GM18505 (cell line): ENCODE results near the gene ZW10.
"Not testable (repeated sequence)": the region's sequence is repeated elsewhere in the genome, so short reads cannot be mapped to it uniquely, and the experiment has no call there.

ENCODE experiments used
- ATAC-seq: cut with Tn5 transposase; IDR thresholded peaks from one replicate; pipeline ENCODE4 v1.9.1; 2021; ENCODE audit not compliant: unreplicated experiment
- POLR2A ChIP-seq: IDR thresholded peaks from 4 replicates; pipeline ENCODE4 v1.6.1; 2011; ENCODE audit warnings: borderline replicate concordance; ENCODE audit not compliant: insufficient read depth, insufficient read length; ENCODE audit errors: extremely low read depth

ZW10 gene

DNA sequence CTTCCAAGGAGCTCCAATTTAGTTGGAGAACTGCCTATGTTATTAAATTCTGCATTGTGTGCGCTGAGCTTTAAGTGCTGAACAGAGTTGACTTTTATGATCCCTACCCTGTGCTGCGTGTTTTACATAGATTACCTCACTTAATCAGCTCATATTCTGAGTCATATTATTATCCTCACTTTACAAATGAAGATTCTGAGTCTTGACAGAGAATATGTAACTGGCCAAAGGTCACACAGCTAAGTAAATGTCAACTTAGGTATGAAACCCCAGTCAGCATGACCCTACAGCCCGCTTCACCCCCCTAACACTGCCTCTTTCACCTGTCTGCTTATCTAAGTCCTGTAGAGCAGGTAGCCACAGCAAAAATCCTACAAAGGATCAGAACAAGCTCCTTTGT, 47.6 kb downstream of the ZW10 start:
- no peak for TF ChIP-seq POLR2A
- no peak for ATAC-seq

DNA sequence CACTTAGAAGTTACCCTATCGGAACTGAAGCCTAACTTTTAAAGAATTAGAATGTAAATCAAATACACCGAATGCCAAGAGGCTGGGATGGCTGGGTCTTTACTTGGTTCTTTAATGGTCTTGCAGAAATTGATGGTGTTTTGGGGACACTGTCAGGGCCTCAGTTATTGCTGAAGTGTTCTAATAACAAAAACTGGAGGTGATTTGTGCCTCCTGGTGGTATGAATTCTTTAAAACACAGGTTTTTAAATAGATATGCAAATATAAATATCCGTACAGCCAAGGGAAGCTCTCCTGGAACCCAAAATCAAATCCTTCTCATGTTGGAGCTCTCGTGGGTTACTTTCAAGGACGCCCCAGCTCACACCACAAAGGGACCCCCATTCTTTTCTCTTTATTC, 48.1 kb downstream of the ZW10 start:
- TF ChIP-seq POLR2A: no peak

DNA sequence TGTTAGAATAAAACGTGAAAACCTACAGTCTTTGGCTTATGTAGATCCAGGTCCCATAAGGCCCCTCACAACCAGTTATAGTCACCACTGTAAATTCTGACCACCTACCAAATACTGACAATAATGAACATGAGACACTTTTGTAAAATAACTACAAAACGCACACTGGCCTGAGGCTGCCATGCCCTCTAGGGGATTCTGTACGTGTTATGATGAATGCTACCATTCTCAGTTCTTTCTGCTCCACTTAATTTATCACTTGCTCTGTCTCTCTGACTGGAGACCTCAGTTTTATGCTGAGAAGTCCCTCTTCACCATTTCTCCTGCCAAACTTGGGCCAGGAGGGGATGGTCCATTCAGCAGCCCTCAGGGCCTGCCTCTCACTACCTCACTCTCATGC, 48.7 kb downstream of the ZW10 start:
- no peak for TF ChIP-seq POLR2A
- ATAC-seq: no peak

More for the DNA sequence above, 48.1 kb downstream of the ZW10 start:
- ATAC-seq: no peak

GRCh38 chr11:113723787-113724186, 49.7 kb downstream of the ZW10 start:
- ATAC-seq: no peak
- no peak for TF ChIP-seq POLR2A

DNA sequence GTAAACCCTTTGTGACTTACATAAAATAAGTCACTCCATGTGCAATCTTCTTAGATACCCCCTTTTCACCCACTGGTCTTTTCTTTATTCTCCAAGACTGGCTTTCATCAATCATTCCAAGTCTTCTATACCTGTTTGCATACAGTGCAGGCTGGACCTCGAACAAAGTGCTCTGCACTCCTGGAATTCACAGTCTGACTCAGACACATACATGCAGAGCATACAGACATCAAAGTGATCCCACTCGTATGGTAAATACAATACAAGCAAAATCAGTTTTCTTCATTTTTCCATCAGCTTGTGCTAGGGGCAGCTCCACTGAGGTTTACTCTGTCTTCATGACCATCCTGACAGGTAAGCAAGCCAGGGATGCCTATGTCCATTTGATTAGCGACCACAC, 50.6 kb downstream of the ZW10 start:
- TF ChIP-seq POLR2A: no peak
- ATAC-seq: no peak

DNA sequence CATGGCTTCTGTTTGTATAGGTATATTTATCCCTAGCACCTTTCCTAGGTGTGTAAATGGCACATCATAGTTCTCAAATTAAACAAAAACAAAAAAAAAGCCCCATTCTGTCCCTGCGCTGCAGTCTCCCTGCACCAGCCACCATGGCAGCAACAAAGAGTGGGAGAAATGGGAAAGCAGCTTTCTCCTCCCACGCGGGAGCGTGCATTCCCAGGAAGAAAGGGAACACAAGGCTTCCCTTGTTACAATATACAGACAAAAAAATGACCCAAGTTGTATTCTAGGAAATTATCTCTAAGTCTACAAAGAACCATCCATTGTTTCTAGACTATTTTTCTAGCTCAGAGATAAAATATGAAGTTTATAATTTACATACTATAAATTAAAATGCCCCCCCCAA, 51.3 kb downstream of the ZW10 start:
- ATAC-seq: no peak
- TF ChIP-seq POLR2A: no peak

- no peak for ATAC-seq
- TF ChIP-seq POLR2A: no peak
Observed at GRCh38 chr11:113721462-113722066, 51.9 kb downstream of the ZW10 start.

DNA sequence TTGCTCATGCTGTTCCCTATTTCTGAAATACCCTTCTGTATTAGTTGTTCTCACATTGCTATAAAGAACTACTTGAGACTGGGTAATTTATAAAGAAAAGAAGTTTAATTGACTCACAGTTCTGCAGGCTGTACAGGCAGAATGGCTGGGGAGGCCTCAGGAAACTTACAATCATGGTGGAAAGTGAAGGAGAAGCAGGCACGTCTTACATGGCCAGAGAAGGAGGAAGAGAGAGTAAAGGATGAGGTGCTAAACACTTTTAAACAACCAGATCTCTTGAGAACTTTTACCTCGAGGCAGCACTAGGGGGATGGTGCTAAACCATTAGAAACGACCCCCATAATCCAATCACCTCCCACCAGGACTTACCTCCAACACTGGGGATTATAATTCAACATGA, 53.0 kb downstream of the ZW10 start:
- not testable (repeated sequence) for ATAC-seq

DNA sequence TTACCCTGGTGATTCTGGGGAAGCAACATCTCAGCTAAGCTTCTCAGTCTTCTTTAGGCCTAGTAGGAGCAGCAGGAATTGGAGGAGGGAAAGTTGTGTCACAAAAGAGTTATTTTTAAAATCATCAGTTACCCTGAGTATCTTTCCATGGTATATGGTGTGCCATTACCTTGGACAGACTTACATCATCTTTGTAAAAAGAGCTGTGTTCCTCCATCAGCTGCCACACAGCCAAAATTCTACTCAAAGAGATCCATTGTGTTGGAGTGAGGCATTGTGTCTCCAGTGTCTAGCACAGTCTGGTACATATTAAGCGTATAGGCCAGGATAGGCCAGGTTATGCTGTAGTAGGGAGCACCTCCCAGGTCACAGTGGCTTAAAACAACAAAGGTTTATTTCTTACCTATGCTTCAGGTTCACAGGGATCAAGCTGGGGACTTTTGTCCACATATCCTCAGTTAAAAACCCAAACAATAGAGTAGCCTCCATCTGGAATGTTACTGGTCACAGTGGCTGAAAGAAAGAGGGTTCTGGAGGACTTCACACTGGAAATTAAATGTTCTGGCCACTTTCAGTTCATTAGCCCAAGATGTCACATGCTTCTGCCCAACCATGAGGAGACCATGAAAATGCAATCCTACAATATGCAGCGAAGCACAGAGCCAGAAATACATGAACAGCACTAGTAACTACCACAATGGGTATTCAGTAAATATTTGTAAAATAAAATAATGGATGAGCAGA, 57.4 kb downstream of the ZW10 start:
- no peak for ATAC-seq
- no peak for TF ChIP-seq POLR2A

DNA sequence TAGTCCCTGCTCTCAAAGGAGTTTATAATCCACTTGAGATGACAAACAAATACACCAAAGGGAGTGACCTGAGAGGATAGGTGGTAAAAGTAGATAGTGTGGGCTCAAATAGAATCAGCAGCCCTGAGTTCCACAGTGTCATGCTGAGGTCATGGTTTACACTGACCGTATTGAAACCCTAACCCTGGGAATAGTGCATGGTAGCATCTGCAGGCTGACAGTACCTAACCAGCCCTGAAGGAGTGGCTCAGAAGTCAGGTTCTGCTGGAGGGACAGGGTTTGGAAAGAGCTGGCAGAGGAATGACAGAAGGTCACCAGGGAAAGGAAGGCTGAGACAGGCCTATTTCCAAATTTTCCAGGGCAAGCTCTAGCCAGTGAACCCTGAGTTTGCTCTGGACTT, 58.2 kb downstream of the ZW10 start:
- ATAC-seq: no peak
- no peak for TF ChIP-seq POLR2A

DNA sequence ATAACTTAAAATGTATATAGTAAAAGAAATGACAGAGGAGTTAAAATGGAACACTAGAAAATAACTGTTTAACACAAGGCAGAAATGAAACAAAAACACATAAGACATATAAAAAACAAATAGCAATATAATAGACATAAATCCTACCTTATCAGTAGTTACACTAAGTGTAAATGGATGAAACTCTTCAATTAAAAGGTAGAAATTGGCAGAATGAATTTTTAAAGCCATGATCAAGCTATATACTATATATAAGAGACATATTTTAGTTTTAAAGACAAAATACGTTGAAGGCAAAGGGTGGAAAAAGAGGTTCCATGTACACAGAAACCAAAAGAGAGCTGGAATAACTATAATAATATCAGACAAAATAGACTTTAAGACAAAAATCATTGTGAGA, 62.5 kb downstream of the ZW10 start:
- no peak for TF ChIP-seq POLR2A
- ATAC-seq: no peak

GRCh38 chr11:113705871-113706655, 67.4 kb downstream of the ZW10 start, which contains the start of gene TMPRSS5:
Gene TMPRSS5, minus strand, starts transcription at chr11:113706308. Its CDS starts 84 bp downstream, at chr11:113706224.
- ATAC-seq: no peak
- no peak for TF ChIP-seq POLR2A

DNA sequence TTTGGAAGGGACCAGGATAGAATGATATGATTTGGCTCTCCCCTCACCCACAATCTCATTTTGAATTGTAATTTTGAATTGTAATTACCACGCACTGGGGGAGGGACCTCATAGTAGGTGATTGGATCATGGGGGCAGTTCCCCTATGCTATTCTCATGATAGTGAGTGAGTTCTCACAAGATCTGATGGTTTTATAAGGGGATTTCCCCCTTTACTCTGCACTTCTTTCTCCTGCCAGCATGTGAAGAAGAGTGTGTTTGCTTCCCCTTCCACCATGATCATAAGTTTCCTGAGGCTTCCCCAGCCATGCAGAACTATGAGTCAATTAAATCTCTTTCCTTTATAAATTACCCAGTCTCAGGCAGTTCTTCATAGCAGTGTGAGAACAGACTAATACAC, 69.9 kb downstream of the ZW10 start:
- not testable (repeated sequence) for ATAC-seq

DNA sequence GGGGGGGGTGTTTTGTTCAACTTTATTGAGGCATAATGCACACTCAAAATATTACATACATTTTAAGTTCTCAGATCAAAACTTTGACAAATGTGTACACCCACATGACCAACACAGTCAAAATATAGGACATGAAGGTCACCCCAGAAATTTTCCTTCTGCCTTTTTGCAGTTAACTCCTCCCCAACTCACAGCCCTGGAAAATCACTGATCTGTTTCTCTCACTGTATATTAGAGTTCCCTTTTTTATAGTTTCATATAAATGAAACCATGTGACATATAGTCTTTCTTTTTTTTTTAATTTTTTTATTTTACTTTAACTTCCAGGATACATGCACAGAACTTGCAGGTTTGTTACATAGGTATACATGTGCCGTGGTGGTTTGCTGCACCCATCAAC, 72.0 kb downstream of the ZW10 start:
- ATAC-seq: no peak
- no peak for TF ChIP-seq POLR2A
